ENCODE results near the gene MATK. TPM values are rescaled to one million over a fixed set of nuclear protein-coding genes. Genes with fewer than 3 reads are reported as not detected.

MATK gene
- total RNA-seq, 1 donor from 2014 or later = not detected

GRCh38 chr19:3770136-3770999 lies 15.8 kb downstream of the MATK start:
- Mint-ChIP-seq H3K27ac (ENCODE audit: unreplicated experiment) (no peak overlapping the region), H3K9me3 (ENCODE audit: unreplicated experiment) (no peaks in the 10 kb centered on the region), H3K4me1 (ENCODE audit: low read depth, unreplicated experiment) (no peaks in the 10 kb centered on the region), H3K27me3 (ENCODE audit: low read depth, unreplicated experiment) (peaks cover 16% of the 10 kb centered on the region), H3K4me3 (ENCODE audit: unreplicated experiment) (no peak overlapping the region), H3K36me3 (ENCODE audit: low read depth, unreplicated experiment) (peaks cover 3% of the 10 kb centered on the region)
- Histone ChIP-seq H3K9me3 (ENCODE audit: insufficient read depth, low read depth, low read length) (no peaks in the 10 kb centered on the region), H3K4me2 (ENCODE audit: low read length) (no peak overlapping the region), H3K9ac (ENCODE audit: low read length) (no peak overlapping the region), H4K20me1 (ENCODE audit: insufficient read depth, low read length) (no peaks in the 10 kb centered on the region), H2AFZ (ENCODE audit: low read depth, low read length) (no peak overlapping the region), H3K79me2 (ENCODE audit: insufficient read depth, low read length) (no peaks in the 10 kb centered on the region), H3K4me3 (ENCODE audit: insufficient read depth, low read depth, low read length) (no peak overlapping the region), H3K4me1 (ENCODE audit: insufficient read depth, low read length) (no peaks in the 10 kb centered on the region), H3K27me3 (ENCODE audit: insufficient read depth, low read length) (no peaks in the 10 kb centered on the region), H3K36me3 (ENCODE audit: insufficient read depth, low read length) (no peaks in the 10 kb centered on the region), H3K27ac (ENCODE audit: low read depth, low read length) (no peak overlapping the region)
- DNase-seq (ENCODE audit: low read depth) (no peak), FAIRE-seq (no peak)
- TF ChIP-seq CTCF (IDR thresholded peaks at IDR 0.05; ENCODE audit: insufficient read depth, low read depth, low read length) (no peak), EZH2 (IDR thresholded peaks at IDR 0.05; ENCODE audit: insufficient read depth, low read length) (no peak)

- Histone ChIP-seq H3K27ac (ENCODE audit: low read depth, low read length) (no peak overlapping the region), H3K36me3 (ENCODE audit: insufficient read depth, low read length) (no peaks in the 10 kb centered on the region), H3K27me3 (ENCODE audit: insufficient read depth, low read length) (no peaks in the 10 kb centered on the region), H3K4me1 (ENCODE audit: insufficient read depth, low read length) (no peaks in the 10 kb centered on the region), H3K79me2 (ENCODE audit: insufficient read depth, low read length) (no peaks in the 10 kb centered on the region), H4K20me1 (ENCODE audit: insufficient read depth, low read length) (no peaks in the 10 kb centered on the region), H2AFZ (ENCODE audit: low read depth, low read length) (no peak overlapping the region), H3K4me2 (ENCODE audit: low read length) (no peak overlapping the region), H3K9me3 (ENCODE audit: insufficient read depth, low read depth, low read length) (no peaks in the 10 kb centered on the region), H3K9ac (ENCODE audit: low read length) (no peak overlapping the region), H3K4me3 (ENCODE audit: insufficient read depth, low read depth, low read length) (no peak overlapping the region)
- no peak for FAIRE-seq
- Mint-ChIP-seq H3K36me3 (ENCODE audit: low read depth, unreplicated experiment) (peaks cover 3% of the 10 kb centered on the region), H3K9me3 (ENCODE audit: unreplicated experiment) (no peaks in the 10 kb centered on the region), H3K27me3 (ENCODE audit: low read depth, unreplicated experiment) (peaks cover 15% of the 10 kb centered on the region), H3K27ac (ENCODE audit: unreplicated experiment) (no peak overlapping the region), H3K4me3 (ENCODE audit: unreplicated experiment) (no peak overlapping the region), H3K4me1 (ENCODE audit: low read depth, unreplicated experiment) (no peaks in the 10 kb centered on the region)
- TF ChIP-seq EZH2 (IDR thresholded peaks at IDR 0.05; ENCODE audit: insufficient read depth, low read length) (no peak), CTCF (IDR thresholded peaks at IDR 0.05; ENCODE audit: insufficient read depth, low read depth, low read length) (no peak)
- no peak for DNase-seq (ENCODE audit: low read depth)
Measured at GRCh38 chr19:3769494-3769893, 16.7 kb downstream of the MATK start.

GRCh38 chr19:3768748-3769099 lies 17.5 kb downstream of the MATK start:
- DNase-seq (ENCODE audit: low read depth) (no peak), FAIRE-seq (no peak)

More at GRCh38 chr19:3768748-3769099, 17.5 kb downstream of the MATK start:
- Histone ChIP-seq H3K27me3 (ENCODE audit: insufficient read depth, low read length) (no peaks in the 10 kb centered on the region), H3K79me2 (ENCODE audit: insufficient read depth, low read length) (no peaks in the 10 kb centered on the region), H3K4me2 (ENCODE audit: low read length) (no peak overlapping the region), H3K9ac (ENCODE audit: low read length) (no peak overlapping the region), H3K27ac (ENCODE audit: low read depth, low read length) (no peak overlapping the region), H2AFZ (ENCODE audit: low read depth, low read length) (no peak overlapping the region), H3K4me1 (ENCODE audit: insufficient read depth, low read length) (no peaks in the 10 kb centered on the region), H3K4me3 (ENCODE audit: insufficient read depth, low read depth, low read length) (no peak overlapping the region), H4K20me1 (ENCODE audit: insufficient read depth, low read length) (no peaks in the 10 kb centered on the region), H3K36me3 (ENCODE audit: insufficient read depth, low read length) (no peaks in the 10 kb centered on the region), H3K9me3 (ENCODE audit: insufficient read depth, low read depth, low read length) (no peaks in the 10 kb centered on the region)
- Mint-ChIP-seq H3K4me1 (ENCODE audit: low read depth, unreplicated experiment) (no peaks in the 10 kb centered on the region), H3K9me3 (ENCODE audit: unreplicated experiment) (no peaks in the 10 kb centered on the region), H3K36me3 (ENCODE audit: low read depth, unreplicated experiment) (peaks cover 3% of the 10 kb centered on the region), H3K4me3 (ENCODE audit: unreplicated experiment) (no peak overlapping the region), H3K27me3 (ENCODE audit: low read depth, unreplicated experiment) (peaks cover 9% of the 10 kb centered on the region), H3K27ac (ENCODE audit: unreplicated experiment) (peak overlapping the region; percentile 11)
- no peak for TF ChIP-seq EZH2 (IDR thresholded peaks at IDR 0.05; ENCODE audit: insufficient read depth, low read length)
- TF ChIP-seq CTCF (IDR thresholded peaks at IDR 0.05; ENCODE audit: insufficient read depth, low read depth, low read length) = no peak
